GM19239 (cell line): ENCODE data around the gene SLC22A1.
"Not testable (repeated sequence)": the region's sequence is repeated elsewhere in the genome, so short reads cannot be mapped to it uniquely, and the experiment has no call there.

Experiments
- DNase-seq: peaks from one replicate; pipeline ENCODE4 v3.0.0; 2011; ENCODE audit warnings: low spot score; ENCODE audit not compliant: insufficient read length
- FAIRE-seq: peaks from 2 replicates; lab custom pipeline; 2011; peaks lifted over from hg19 to GRCh38; lab: Jason Lieb, UNC

Gene SLC22A1

GRCh38 chr6:160118620-160119229 lies 2.9 kb upstream of the SLC22A1 start:
- FAIRE-seq = no peak
- DNase-seq = no peak

GRCh38 chr6:160120087-160120486 lies 1.5 kb upstream of the SLC22A1 start:
- no peak for FAIRE-seq

GRCh38 chr6:160121981-160122380 lies 366 bp downstream of the SLC22A1 start:
- DNase-seq (no peak), FAIRE-seq (no peak)

More at GRCh38 chr6:160120087-160120486, 1.5 kb upstream of the SLC22A1 start:
- DNase-seq = no peak

- FAIRE-seq (no peak), DNase-seq (no peak)
Measured at GRCh38 chr6:160122744-160123143, 1.1 kb downstream of the SLC22A1 start.

GRCh38 chr6:160124007-160124406 lies 2.4 kb downstream of the SLC22A1 start:
- DNase-seq (no peak), FAIRE-seq (no peak)

GRCh38 chr6:160124605-160125004 lies 3.0 kb downstream of the SLC22A1 start:
- DNase-seq (no peak), FAIRE-seq (no peak)

- DNase-seq, FAIRE-seq: not testable (repeated sequence)
Measured at GRCh38 chr6:160125105-160125504, 3.5 kb downstream of the SLC22A1 start.

- no peak for FAIRE-seq
- DNase-seq = no peak
Measured at GRCh38 chr6:160127270-160128124, 5.9 kb downstream of the SLC22A1 start.

- no peak for FAIRE-seq
- no peak for DNase-seq
Measured at GRCh38 chr6:160128125-160128683, 6.6 kb downstream of the SLC22A1 start.

GRCh38 chr6:160128879-160129516 lies 7.4 kb downstream of the SLC22A1 start:
- FAIRE-seq (no peak), DNase-seq (no peak)

GRCh38 chr6:160129881-160130615 lies 8.4 kb downstream of the SLC22A1 start:
- FAIRE-seq (no peak), DNase-seq (no peak)

- FAIRE-seq = no peak
Measured at GRCh38 chr6:160130729-160131484, 9.3 kb downstream of the SLC22A1 start.

GRCh38 chr6:160131636-160132296 lies 10.2 kb downstream of the SLC22A1 start:
- no peak for FAIRE-seq
- DNase-seq = no peak

More at GRCh38 chr6:160130729-160131484, 9.3 kb downstream of the SLC22A1 start:
- no peak for DNase-seq

GRCh38 chr6:160132297-160132637 lies 10.7 kb downstream of the SLC22A1 start:
- no peak for FAIRE-seq

GRCh38 chr6:160132776-160133338 lies 11.2 kb downstream of the SLC22A1 start:
- no peak for DNase-seq
- FAIRE-seq = no peak

More at GRCh38 chr6:160132297-160132637, 10.7 kb downstream of the SLC22A1 start:
- no peak for DNase-seq

- FAIRE-seq = no peak
Measured at GRCh38 chr6:160133441-160134336, 12.1 kb downstream of the SLC22A1 start.

GRCh38 chr6:160134337-160134751 lies 12.7 kb downstream of the SLC22A1 start:
- not testable (repeated sequence) for FAIRE-seq, DNase-seq

More at GRCh38 chr6:160133441-160134336, 12.1 kb downstream of the SLC22A1 start:
- no peak for DNase-seq
